Myocyte (in vitro differentiated cells): ENCODE results near the gene REPS1. TPM values are rescaled to one million over a fixed set of nuclear protein-coding genes. Genes with fewer than 3 reads are reported as not detected.
A peak's percentile ranks its signal among the peaks of the same experiment; 100 is the strongest.
"Not testable (repeated sequence)": the region's sequence is repeated elsewhere in the genome, so short reads cannot be mapped to it uniquely, and the experiment has no call there.

Experiments
- DNase-seq: peaks from one replicate; pipeline ENCODE4 v3.0.0-alpha.2; 2012; ENCODE audit warnings: low read depth
- total RNA-seq: library from RNA; depleted of rRNA; stranded (reverse); fragments of >200 nt; gene quantifications from 2 replicates; pipeline ENCODE4 v1.2.3, GENCODE V29; 2014

The REPS1 gene
- total RNA-seq, 1 donor from 2014 or later: 30.9 TPM

GRCh38 chr6:139007428-139007827 is 19.4 kb upstream of the REPS1 start:
- no peak for DNase-seq

GRCh38 chr6:139006477-139006876 is 18.4 kb upstream of the REPS1 start:
- DNase-seq: no peak

GRCh38 chr6:139003751-139004150 is 15.7 kb upstream of the REPS1 start:
- DNase-seq: no peak

- peak; percentile 77 for DNase-seq
These were observed 12.1 kb upstream of the REPS1 start for GRCh38 chr6:138999949-139000725.

GRCh38 chr6:138997136-138997535 is 9.1 kb upstream of the REPS1 start:
- DNase-seq: no peak

GRCh38 chr6:138996524-138996923 is 8.5 kb upstream of the REPS1 start:
- DNase-seq: no peak

- not testable (repeated sequence) for DNase-seq
These were observed 5.4 kb upstream of the REPS1 start for GRCh38 chr6:138993410-138993809.

GRCh38 chr6:138992965-138993364 is 4.9 kb upstream of the REPS1 start:
- not testable (repeated sequence) for DNase-seq

GRCh38 chr6:138991206-138991605 is 3.2 kb upstream of the REPS1 start:
- DNase-seq: no peak

- no peak for DNase-seq
These were observed 1.3 kb upstream of the REPS1 start for GRCh38 chr6:138989098-138989983.

GRCh38 chr6:138988469-138988834 is 399 bp upstream of the REPS1 start:
- DNase-seq: no peak

GRCh38 chr6:138987080-138987642 is 892 bp downstream of the REPS1 start:
- no peak for DNase-seq

GRCh38 chr6:138986578-138986977 is 1.5 kb downstream of the REPS1 start:
- DNase-seq: peak; percentile 24

- no peak for DNase-seq
These were observed 6.6 kb downstream of the REPS1 start for GRCh38 chr6:138981416-138981815.

GRCh38 chr6:138979813-138980668 is 8.0 kb downstream of the REPS1 start:
- no peak for DNase-seq

- DNase-seq: no peak
These were observed 8.7 kb downstream of the REPS1 start for GRCh38 chr6:138979365-138979764.

- DNase-seq: no peak
These were observed 9.8 kb downstream of the REPS1 start for GRCh38 chr6:138978229-138978628.

- DNase-seq: no peak
These were observed 10.3 kb downstream of the REPS1 start for GRCh38 chr6:138977646-138978167.

GRCh38 chr6:138977242-138977641 is 10.8 kb downstream of the REPS1 start:
- DNase-seq: no peak

GRCh38 chr6:138975815-138976214 is 12.2 kb downstream of the REPS1 start:
- no peak for DNase-seq
